ENCODE measurements around the gene CMIP. TPM values are rescaled to one million over a fixed set of nuclear protein-coding genes. Genes with fewer than 3 reads are reported as not detected.
A peak's percentile ranks its signal among the peaks of the same experiment; 100 is the strongest.

CMIP gene
- total RNA-seq, 1 experiment from 2014 or later: 48.2 TPM

- peaks cover 8% of the 10 kb centered on the region; the same call in 1 of the 2 replicates for H3K79me2 ChIP-seq (ENCODE audit: insufficient read depth, low read length)
These were observed 57.9 kb downstream of the CMIP start for GRCh38 chr16:81502396-81503070.

More at GRCh38 chr16:81502396-81503070, 57.9 kb downstream of the CMIP start:
- no peak overlapping the region for H2BK120ac ChIP-seq (ENCODE audit: low read depth, low read length, poor library complexity, severe bottlenecking)
- H3K9me3 Mint-ChIP-seq: no peaks in the 10 kb centered on the region; a peak in 1 of 5 replicates
- H3K4me2 ChIP-seq (ENCODE audit: insufficient read depth, insufficient read length, low read length): no peak overlapping the region
- no peak overlapping the region for H3K18ac ChIP-seq (ENCODE audit: insufficient read length, low read depth, low read length)
- DNase-seq: no peak
- no peak overlapping the region for H3K14ac ChIP-seq (ENCODE audit: insufficient read depth, low read length)
- H3K4ac ChIP-seq (ENCODE audit: low read depth, low read length): no peak overlapping the region
- H2BK15ac ChIP-seq (ENCODE audit: low read depth, low read length): no peak overlapping the region
- H3K4me3 Mint-ChIP-seq: no peak overlapping the region
- no peak overlapping the region for H2AK5ac ChIP-seq (ENCODE audit: insufficient read length, low read length)
- H2BK5ac ChIP-seq (ENCODE audit: insufficient read length, low read length): no peak overlapping the region
- H4K5ac ChIP-seq (ENCODE audit: insufficient read length, low read depth, low read length): no peak overlapping the region
- no peak overlapping the region for H3K23ac ChIP-seq (ENCODE audit: insufficient read length, low read depth, low read length)
- H3K36me3 Mint-ChIP-seq (ENCODE audit: insufficient read depth in 1 of 3, low read depth in 3 of 3): peaks cover 0 to 4% (median 0%) of the 10 kb centered on the region in 3 experiments; a peak in 2 of 7 replicates
- H4K91ac ChIP-seq (ENCODE audit: insufficient read length, low read depth, low read length): no peak overlapping the region
- H3K27me3 Mint-ChIP-seq (ENCODE audit: low read depth): no peaks in the 10 kb centered on the region
- TF ChIP-seq CTCF (conservative IDR thresholded peaks at IDR 0.05): no peak
- H3K4me1 ChIP-seq (ENCODE audit: insufficient read depth, low read length): no peaks in the 10 kb centered on the region; the same call in 1 of the 2 replicates
- no peaks in the 10 kb centered on the region for H4K20me1 ChIP-seq (ENCODE audit: control insufficient read depth, insufficient read depth, insufficient read length)
- H2BK12ac ChIP-seq (ENCODE audit: insufficient read length, low read depth, low read length): no peak overlapping the region
- no peak overlapping the region for H3K56ac ChIP-seq (ENCODE audit: insufficient read length, low read depth, low read length)
- H2BK20ac ChIP-seq (ENCODE audit: low read depth, low read length, poor library complexity, severe bottlenecking): no peak overlapping the region
- no peaks in the 10 kb centered on the region for H3K9me3 ChIP-seq (ENCODE audit: control insufficient read depth, low read depth, low read length)
- H3T11ph ChIP-seq (ENCODE audit: low read length): no peak overlapping the region
- H3K27ac Mint-ChIP-seq: peak overlapping the region in 1 of 3 experiments; percentile 35; a peak in 1 of 7 replicates
- H3K79me1 ChIP-seq (ENCODE audit: insufficient read depth, low read depth, low read length, poor library complexity, severe bottlenecking): peaks cover 3% of the 10 kb centered on the region
- no CpG with 5 or more reads among the region's 17 CpGs for WGBS (ENCODE audit: extremely low coverage, insufficient read length, low lambda C conversion rate)
- no peak overlapping the region for H3K9ac ChIP-seq (ENCODE audit: extremely low read depth, insufficient read length, low read length)
- no peaks in the 10 kb centered on the region for H3K23me2 ChIP-seq (ENCODE audit: insufficient read length, low read depth, low read length, poor library complexity, severe bottlenecking)
- H2AFZ ChIP-seq (ENCODE audit: low read length): no peak overlapping the region
- H3K4me1 Mint-ChIP-seq: peaks cover 29 to 34% of the 10 kb centered on the region in 2 experiments
- no peak overlapping the region for H4K8ac ChIP-seq (replicated peaks; ENCODE audit: insufficient read length, low read depth, low read length)
- H3K27me3 ChIP-seq (ENCODE audit: insufficient read depth, low read length): no peaks in the 10 kb centered on the region
- H3K27ac ChIP-seq (ENCODE audit: insufficient read length, low read depth, low read length): no peak overlapping the region

All from H9 (cell line).